Stimulated activated CD8-positive, alpha-beta memory T cell treated with anti-CD3 and anti-CD28 coated beads, Interleukin-12 subunit alpha, Interleukin-12 subunit beta, amount 100 ng/mL, for 4 hours (primary cell): Measurements from ENCODE around the gene RRAGC.
"Not testable (repeated sequence)": the region's sequence is repeated elsewhere in the genome, so short reads cannot be mapped to it uniquely, and the experiment has no call there.

Experiments used
- DNase-seq: peaks from one replicate; pipeline ENCODE4 v3.0.0-alpha.2; 2020; ENCODE audit warnings: low read depth

The RRAGC gene

GRCh38 chr1:38858833-38859560 is 575 bp downstream of the RRAGC start:
- DNase-seq, result peak; percentile 42

GRCh38 chr1:38852780-38853179 is 6.8 kb downstream of the RRAGC start:
- DNase-seq, result no peak

GRCh38 chr1:38848071-38848470 is 11.5 kb downstream of the RRAGC start:
- no peak for DNase-seq

GRCh38 chr1:38846210-38846609 is 13.4 kb downstream of the RRAGC start:
- DNase-seq, result no peak

- DNase-seq, result not testable (repeated sequence)
Observed at GRCh38 chr1:38845088-38845487, 14.5 kb downstream of the RRAGC start.

GRCh38 chr1:38840281-38840680 is 19.3 kb downstream of the RRAGC start:
- DNase-seq, result no peak

GRCh38 chr1:38839363-38839762 is 20.2 kb downstream of the RRAGC start:
- no peak for DNase-seq

- not testable (repeated sequence) for DNase-seq
Observed at GRCh38 chr1:38836316-38836715, 23.3 kb downstream of the RRAGC start.

GRCh38 chr1:38834937-38835827 is 24.4 kb downstream of the RRAGC start:
- no peak for DNase-seq

GRCh38 chr1:38834221-38834782 is 25.3 kb downstream of the RRAGC start:
- no peak for DNase-seq

- no peak for DNase-seq
Observed at GRCh38 chr1:38833146-38833545, 26.4 kb downstream of the RRAGC start.

- DNase-seq, result no peak
Observed at GRCh38 chr1:38832370-38832734, 27.2 kb downstream of the RRAGC start.

GRCh38 chr1:38831731-38832369 is 27.7 kb downstream of the RRAGC start:
- no peak for DNase-seq

- DNase-seq, result no peak
Observed at GRCh38 chr1:38829368-38829767, 30.2 kb downstream of the RRAGC start.

- DNase-seq, result no peak
Observed at GRCh38 chr1:38827318-38827717, 32.3 kb downstream of the RRAGC start.

- DNase-seq, result no peak
Observed at GRCh38 chr1:38826886-38827285, 32.7 kb downstream of the RRAGC start.

- no peak for DNase-seq
Observed at GRCh38 chr1:38826262-38826661, 33.3 kb downstream of the RRAGC start.

- no peak for DNase-seq
Observed at GRCh38 chr1:38820860-38821259, 38.7 kb downstream of the RRAGC start.

- no peak for DNase-seq
Observed at GRCh38 chr1:38819516-38819915, 40.1 kb downstream of the RRAGC start.

- DNase-seq, result no peak
Observed at GRCh38 chr1:38819040-38819439, 40.5 kb downstream of the RRAGC start.

- peak; percentile 25 for DNase-seq
Observed at GRCh38 chr1:38818175-38818976, 41.2 kb downstream of the RRAGC start.
